OCI-LY3 (cell line): Measurements from ENCODE around the gene COL9A2.

Source experiments
- EZH2phosphoT487 ChIP-seq: fragments of 200-600 bp; shearing (Covaris generic); IDR thresholded peaks from 2 replicates; pipeline ENCODE4 v1.6.1; 2018; ENCODE audit warnings: antibody characterized with exemption, mixed run types, low read depth
- TF ChIP-seq, protein P1 (sequence below): fragments of 200-600, 300-600 bp; sonication (generic); IDR thresholded peaks from 2 replicates; pipeline ENCODE4 v1.5.1; 2014; ENCODE audit warnings: antibody characterized with exemption, low read length, low read depth

DNA sequence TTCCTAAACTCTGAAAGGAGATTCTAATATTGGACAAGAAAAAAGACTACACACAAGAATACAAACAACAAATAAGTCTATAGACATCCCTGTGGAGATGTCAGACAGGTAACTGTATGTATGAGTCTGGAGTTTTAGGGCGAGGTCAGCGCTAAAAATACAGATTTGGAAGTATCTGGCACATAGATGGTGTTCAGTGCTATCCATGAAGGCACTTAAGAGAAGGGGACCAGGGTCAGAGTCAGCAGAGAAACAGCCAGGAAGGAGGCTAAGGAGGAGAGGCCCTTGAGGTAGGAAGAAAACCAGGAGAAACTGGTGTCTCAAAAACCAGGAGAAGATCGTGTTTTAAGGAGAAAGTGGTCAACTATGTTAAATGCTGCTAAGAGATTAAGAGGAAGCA lies 41.0 kb downstream of the COL9A2 start:
- TF ChIP-seq, protein P1, sequence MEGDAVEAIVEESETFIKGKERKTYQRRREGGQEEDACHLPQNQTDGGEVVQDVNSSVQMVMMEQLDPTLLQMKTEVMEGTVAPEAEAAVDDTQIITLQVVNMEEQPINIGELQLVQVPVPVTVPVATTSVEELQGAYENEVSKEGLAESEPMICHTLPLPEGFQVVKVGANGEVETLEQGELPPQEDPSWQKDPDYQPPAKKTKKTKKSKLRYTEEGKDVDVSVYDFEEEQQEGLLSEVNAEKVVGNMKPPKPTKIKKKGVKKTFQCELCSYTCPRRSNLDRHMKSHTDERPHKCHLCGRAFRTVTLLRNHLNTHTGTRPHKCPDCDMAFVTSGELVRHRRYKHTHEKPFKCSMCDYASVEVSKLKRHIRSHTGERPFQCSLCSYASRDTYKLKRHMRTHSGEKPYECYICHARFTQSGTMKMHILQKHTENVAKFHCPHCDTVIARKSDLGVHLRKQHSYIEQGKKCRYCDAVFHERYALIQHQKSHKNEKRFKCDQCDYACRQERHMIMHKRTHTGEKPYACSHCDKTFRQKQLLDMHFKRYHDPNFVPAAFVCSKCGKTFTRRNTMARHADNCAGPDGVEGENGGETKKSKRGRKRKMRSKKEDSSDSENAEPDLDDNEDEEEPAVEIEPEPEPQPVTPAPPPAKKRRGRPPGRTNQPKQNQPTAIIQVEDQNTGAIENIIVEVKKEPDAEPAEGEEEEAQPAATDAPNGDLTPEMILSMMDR: no peak
- no peak for TF ChIP-seq EZH2phosphoT487
